ENCODE results near the gene ELP5.

The ELP5 gene

DNA sequence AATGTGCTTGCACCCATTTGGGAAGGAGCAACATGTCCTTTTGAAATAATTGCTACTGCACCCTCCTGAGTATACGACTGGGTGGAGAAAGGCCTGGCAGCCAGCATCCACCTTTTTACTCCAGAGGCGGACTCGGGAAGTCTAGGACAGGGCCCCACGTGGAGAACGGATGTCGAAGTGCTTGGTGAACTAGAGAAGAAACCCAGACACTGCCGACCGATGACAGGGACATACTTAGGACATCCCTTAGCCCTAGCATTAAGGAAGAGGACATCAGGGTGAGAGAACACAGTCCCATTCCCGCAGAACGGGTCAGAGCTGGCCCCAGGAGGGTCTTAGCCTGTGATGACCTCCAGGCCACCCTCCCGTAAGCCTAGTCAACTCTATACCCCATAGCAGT lies 38.7 kb downstream of the ELP5 start:
- no peaks in the 10 kb centered on the region for H3K9me3 ChIP-seq (ENCODE audit: control insufficient read depth, insufficient read depth, low read length)
- peaks cover 70% of the 10 kb centered on the region for H3K27me3 ChIP-seq (ENCODE audit: control insufficient read depth, low read length)
- no peaks in the 10 kb centered on the region for H3K36me3 ChIP-seq (ENCODE audit: control insufficient read depth, low read length)
- no peak overlapping the region for H3K4me3 ChIP-seq (ENCODE audit: low read length)
- no peak overlapping the region for H3K27ac ChIP-seq (ENCODE audit: low read depth, low read length)
- H4K20me1 ChIP-seq (ENCODE audit: control insufficient read depth, insufficient read depth, low read depth, low read length) = no peaks in the 10 kb centered on the region
- no peak overlapping the region for H3K4me2 ChIP-seq (ENCODE audit: low read length)
- no peaks in the 10 kb centered on the region for H3K9me2 ChIP-seq (replicated peaks; ENCODE audit: control insufficient read depth, low read length)
- H3K4me1 ChIP-seq (ENCODE audit: control insufficient read depth, low read length) = peaks cover 15% of the 10 kb centered on the region
- H3F3A ChIP-seq (ENCODE audit: control insufficient read depth, insufficient read depth) = 0 out of 2 replicates have a peak, but pooled peaks cover 2% of the 10 kb centered on the region
- TF ChIP-seq CTCF (IDR thresholded peaks at IDR 0.05; ENCODE audit: low read depth, low read length, poor library complexity, severe bottlenecking) (no peak), EZH2phosphoT487 (IDR thresholded peaks at IDR 0.05; ENCODE audit: borderline replicate concordance, low read length) (no peak)
- H3K79me2 ChIP-seq (ENCODE audit: control insufficient read depth, low read length) = no peaks in the 10 kb centered on the region

- H3K4me2 ChIP-seq (ENCODE audit: low read length) = no peak overlapping the region
Measured at GRCh38 chr17:7292194-7292593, 40.2 kb downstream of the ELP5 start.

GRCh38 chr17:7292729-7293128 lies 40.7 kb downstream of the ELP5 start:
- no peak overlapping the region for H3K27ac ChIP-seq (ENCODE audit: low read depth, low read length)
- no peaks in the 10 kb centered on the region for H3K79me2 ChIP-seq (ENCODE audit: control insufficient read depth, low read length)
- H3K27me3 ChIP-seq (ENCODE audit: control insufficient read depth, low read length) = peaks cover 57% of the 10 kb centered on the region
- H3K9me3 ChIP-seq (ENCODE audit: control insufficient read depth, insufficient read depth, low read length) = no peaks in the 10 kb centered on the region
- no peaks in the 10 kb centered on the region for H3K9me2 ChIP-seq (replicated peaks; ENCODE audit: control insufficient read depth, low read length)
- no peak overlapping the region for H3K4me2 ChIP-seq (ENCODE audit: low read length)
- H3K4me3 ChIP-seq (ENCODE audit: low read length) = no peak overlapping the region
- H4K20me1 ChIP-seq (ENCODE audit: control insufficient read depth, insufficient read depth, low read depth, low read length) = no peaks in the 10 kb centered on the region
- TF ChIP-seq CTCF (IDR thresholded peaks at IDR 0.05; ENCODE audit: low read depth, low read length, poor library complexity, severe bottlenecking) (no peak), EZH2phosphoT487 (IDR thresholded peaks at IDR 0.05; ENCODE audit: borderline replicate concordance, low read length) (no peak)
- H3K4me1 ChIP-seq (ENCODE audit: control insufficient read depth, low read length) = peaks cover 23% of the 10 kb centered on the region
- 0 out of 2 replicates have a peak, but pooled peaks cover 2% of the 10 kb centered on the region for H3F3A ChIP-seq (ENCODE audit: control insufficient read depth, insufficient read depth)
- H3K36me3 ChIP-seq (ENCODE audit: control insufficient read depth, low read length) = no peaks in the 10 kb centered on the region

More at GRCh38 chr17:7292194-7292593, 40.2 kb downstream of the ELP5 start:
- Histone ChIP-seq H3K9me3 (ENCODE audit: control insufficient read depth, insufficient read depth, low read length) (no peaks in the 10 kb centered on the region), H4K20me1 (ENCODE audit: control insufficient read depth, insufficient read depth, low read depth, low read length) (no peaks in the 10 kb centered on the region), H3K4me1 (ENCODE audit: control insufficient read depth, low read length) (peaks cover 23% of the 10 kb centered on the region), H3K4me3 (ENCODE audit: low read length) (no peak overlapping the region), H3K9me2 (replicated peaks; ENCODE audit: control insufficient read depth, low read length) (no peaks in the 10 kb centered on the region), H3K27me3 (ENCODE audit: control insufficient read depth, low read length) (peaks cover 62% of the 10 kb centered on the region), H3F3A (ENCODE audit: control insufficient read depth, insufficient read depth) (0 out of 2 replicates have a peak, but pooled peaks cover 2% of the 10 kb centered on the region), H3K79me2 (ENCODE audit: control insufficient read depth, low read length) (no peaks in the 10 kb centered on the region), H3K27ac (ENCODE audit: low read depth, low read length) (no peak overlapping the region), H3K36me3 (ENCODE audit: control insufficient read depth, low read length) (no peaks in the 10 kb centered on the region)
- no peak for TF ChIP-seq CTCF (IDR thresholded peaks at IDR 0.05; ENCODE audit: low read depth, low read length, poor library complexity, severe bottlenecking)
- TF ChIP-seq EZH2phosphoT487 (IDR thresholded peaks at IDR 0.05; ENCODE audit: borderline replicate concordance, low read length) = no peak

All from DOHH2 (cell line).